Neural cell (in vitro differentiated cells): ENCODE measurements around the gene COG5.

ENCODE experiments used
- EP300 ChIP-seq: fragments of 450-650 bp; conservative IDR thresholded peaks from 2 replicates; pipeline ENCODE4 v1.6.1; 2014; ENCODE audit warnings: antibody characterized with exemption, mild to moderate bottlenecking, moderate library complexity; ENCODE audit not compliant: poor library complexity, severe bottlenecking
- EZH2 ChIP-seq: fragments of 200-600, 300-800 bp; shearing (Covaris generic), sonication (generic); IDR thresholded peaks from 2 replicates; pipeline ENCODE4 v1.6.1; 2014; ENCODE audit warnings: antibody characterized with exemption, low read length, borderline replicate concordance, mild to moderate bottlenecking; ENCODE audit not compliant: insufficient read depth, poor library complexity, severe bottlenecking
- MXI1 ChIP-seq: fragments of 450-650 bp; conservative IDR thresholded peaks from 2 replicates; pipeline ENCODE4 v1.6.1; 2014; ENCODE audit warnings: antibody characterized with exemption, mild to moderate bottlenecking; ENCODE audit not compliant: poor library complexity, severe bottlenecking
- POLR2AphosphoS5 ChIP-seq: IDR thresholded peaks from 2 replicates; pipeline ENCODE4 v1.6.1; 2012
- TF ChIP-seq, protein P1 (sequence below): fragments of 450-650 bp; IDR thresholded peaks from 2 replicates; pipeline ENCODE4 v1.5.1; 2014; ENCODE audit warnings: antibody characterized with exemption, mild to moderate bottlenecking, moderate library complexity; ENCODE audit not compliant: poor library complexity, severe bottlenecking

DNA sequence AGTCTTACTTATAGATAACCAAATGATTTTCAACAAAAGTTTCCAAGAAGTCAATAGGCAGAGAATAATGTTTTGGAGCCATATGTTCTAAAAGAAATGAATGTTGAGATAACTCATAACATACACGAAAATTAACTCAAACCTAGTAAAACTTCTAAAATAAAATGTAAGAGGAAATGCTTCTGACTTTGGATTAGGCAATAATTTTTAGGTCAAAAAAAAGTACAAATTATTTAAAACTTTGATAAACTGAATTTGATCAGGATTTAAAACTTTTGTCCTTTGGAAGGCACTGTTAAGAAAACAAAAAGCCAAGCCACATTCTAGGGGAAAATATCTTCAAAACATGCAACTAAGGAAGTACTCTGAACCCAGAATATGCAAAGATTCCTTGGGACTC is 242.1 kb downstream of the COG5 start:
- TF ChIP-seq, protein P1, sequence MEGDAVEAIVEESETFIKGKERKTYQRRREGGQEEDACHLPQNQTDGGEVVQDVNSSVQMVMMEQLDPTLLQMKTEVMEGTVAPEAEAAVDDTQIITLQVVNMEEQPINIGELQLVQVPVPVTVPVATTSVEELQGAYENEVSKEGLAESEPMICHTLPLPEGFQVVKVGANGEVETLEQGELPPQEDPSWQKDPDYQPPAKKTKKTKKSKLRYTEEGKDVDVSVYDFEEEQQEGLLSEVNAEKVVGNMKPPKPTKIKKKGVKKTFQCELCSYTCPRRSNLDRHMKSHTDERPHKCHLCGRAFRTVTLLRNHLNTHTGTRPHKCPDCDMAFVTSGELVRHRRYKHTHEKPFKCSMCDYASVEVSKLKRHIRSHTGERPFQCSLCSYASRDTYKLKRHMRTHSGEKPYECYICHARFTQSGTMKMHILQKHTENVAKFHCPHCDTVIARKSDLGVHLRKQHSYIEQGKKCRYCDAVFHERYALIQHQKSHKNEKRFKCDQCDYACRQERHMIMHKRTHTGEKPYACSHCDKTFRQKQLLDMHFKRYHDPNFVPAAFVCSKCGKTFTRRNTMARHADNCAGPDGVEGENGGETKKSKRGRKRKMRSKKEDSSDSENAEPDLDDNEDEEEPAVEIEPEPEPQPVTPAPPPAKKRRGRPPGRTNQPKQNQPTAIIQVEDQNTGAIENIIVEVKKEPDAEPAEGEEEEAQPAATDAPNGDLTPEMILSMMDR = no peak
- TF ChIP-seq EP300 (no peak), EZH2 (no peak), POLR2AphosphoS5 (no peak), MXI1 (no peak)
